GM18868 (cell line): ENCODE measurements around the gene PRSS37.
"Not testable (repeated sequence)": the region's sequence is repeated elsewhere in the genome, so short reads cannot be mapped to it uniquely, and the experiment has no call there.

ENCODE experiments used
- ATAC-seq: cut with Tn5 transposase; IDR thresholded peaks from one replicate; pipeline ENCODE4 v1.9.1; 2021; ENCODE audit warnings: mild to moderate bottlenecking, moderate library complexity; ENCODE audit not compliant: unreplicated experiment

Gene PRSS37

GRCh38 chr7:141841385-141841784, at the start of gene PRSS37:
Gene PRSS37, minus strand, starts transcription at chr7:141841485. Its CDS starts 436 bp downstream, at chr7:141841049.
- ATAC-seq, result no peak

GRCh38 chr7:141889321-141889720, 48.0 kb upstream of the PRSS37 start:
- no peak for ATAC-seq

GRCh38 chr7:141884539-141885225, 43.4 kb upstream of the PRSS37 start:
- peak; percentile 96 for ATAC-seq

GRCh38 chr7:141880960-141881359, 39.7 kb upstream of the PRSS37 start:
- no peak for ATAC-seq

- ATAC-seq, result no peak
Measured at GRCh38 chr7:141877365-141877764, 36.1 kb upstream of the PRSS37 start.

GRCh38 chr7:141876371-141876770, 35.1 kb upstream of the PRSS37 start:
- ATAC-seq, result no peak

GRCh38 chr7:141875453-141875852, 34.2 kb upstream of the PRSS37 start:
- no peak for ATAC-seq

GRCh38 chr7:141874787-141875186, 33.5 kb upstream of the PRSS37 start:
- ATAC-seq, result no peak

- ATAC-seq, result peak; percentile 48
Measured at GRCh38 chr7:141872931-141873330, 31.6 kb upstream of the PRSS37 start.

- ATAC-seq, result no peak
Measured at GRCh38 chr7:141866974-141867373, 25.7 kb upstream of the PRSS37 start.

- ATAC-seq, result no peak
Measured at GRCh38 chr7:141864765-141865447, 23.6 kb upstream of the PRSS37 start.

- ATAC-seq, result no peak
Measured at GRCh38 chr7:141860207-141860606, 18.9 kb upstream of the PRSS37 start.

- no peak for ATAC-seq
Measured at GRCh38 chr7:141847996-141848395, 6.7 kb upstream of the PRSS37 start.

GRCh38 chr7:141844256-141844655, 3.0 kb upstream of the PRSS37 start:
- no peak for ATAC-seq

GRCh38 chr7:141842904-141843303, 1.6 kb upstream of the PRSS37 start:
- ATAC-seq, result no peak

- no peak for ATAC-seq
Measured at GRCh38 chr7:141840708-141841107, 577 bp downstream of the PRSS37 start.

GRCh38 chr7:141839256-141839655, 2.0 kb downstream of the PRSS37 start:
- ATAC-seq, result no peak

GRCh38 chr7:141838581-141838980, 2.7 kb downstream of the PRSS37 start:
- ATAC-seq, result no peak

GRCh38 chr7:141837683-141838082, 3.6 kb downstream of the PRSS37 start:
- ATAC-seq, result no peak

GRCh38 chr7:141822432-141822831, 18.9 kb downstream of the PRSS37 start:
- not testable (repeated sequence) for ATAC-seq

- no peak for ATAC-seq
Measured at GRCh38 chr7:141820067-141820466, 21.2 kb downstream of the PRSS37 start.

- ATAC-seq, result no peak
Measured at GRCh38 chr7:141792526-141792925, 48.8 kb downstream of the PRSS37 start.
